Endothelial cell (in vitro differentiated cells): Measurements from ENCODE around the gene CERK. TPM values are rescaled to one million over a fixed set of nuclear protein-coding genes. Genes with fewer than 3 reads are reported as not detected.
"Not testable (repeated sequence)": the region's sequence is repeated elsewhere in the genome, so short reads cannot be mapped to it uniquely, and the experiment has no call there.

Source experiments
- DNase-seq: peaks from one replicate; pipeline ENCODE4 v3.0.0; 2021; ENCODE audit warnings: low spot score
- H3K27ac Mint-ChIP-seq: one replicate; pipeline ENCODE4 v1.8.0; 2021; ENCODE audit warnings: mixed read lengths, inconsistent platforms; ENCODE audit not compliant: unreplicated experiment
- H3K27me3 Mint-ChIP-seq: one replicate; pipeline ENCODE4 v1.8.0; 2021; ENCODE audit warnings: mild to moderate bottlenecking, moderate library complexity, mixed read lengths, inconsistent platforms; ENCODE audit not compliant: unreplicated experiment
- H3K36me3 Mint-ChIP-seq: one replicate; pipeline ENCODE4 v1.8.0; 2021; ENCODE audit warnings: mild to moderate bottlenecking, low read depth, mixed read lengths, inconsistent platforms; ENCODE audit not compliant: unreplicated experiment
- H3K4me1 Mint-ChIP-seq: one replicate; pipeline ENCODE4 v1.8.0; 2021; ENCODE audit warnings: mild to moderate bottlenecking, mixed read lengths, inconsistent platforms; ENCODE audit not compliant: unreplicated experiment
- H3K4me3 Mint-ChIP-seq: one replicate; pipeline ENCODE4 v1.8.0; 2021; ENCODE audit warnings: mild to moderate bottlenecking, mixed read lengths, inconsistent platforms; ENCODE audit not compliant: unreplicated experiment
- H3K9me3 Mint-ChIP-seq: one replicate; pipeline ENCODE4 v1.8.0; 2021; ENCODE audit warnings: mixed read lengths, inconsistent platforms; ENCODE audit not compliant: unreplicated experiment
- CTCF ChIP-seq: fragments of 200-600 bp; sonication (generic); IDR thresholded peaks from one replicate; pipeline ENCODE4 v1.5.0; 2021; ENCODE audit warnings: antibody characterized with exemption; ENCODE audit not compliant: unreplicated experiment
- total RNA-seq: library from RNA; stranded (reverse); fragmentation: NEBNext Ultra II Directional; extraction: Animal tissue kit (Norgen Biotek cat#: 25700); gene quantifications from one replicate; pipeline ENCODE4 v1.2.1, GENCODE V29; 2021; ENCODE audit not compliant: unreplicated experiment

CERK gene
- total RNA-seq, 1 donor from 2014 or later = 57.7 TPM

DNA sequence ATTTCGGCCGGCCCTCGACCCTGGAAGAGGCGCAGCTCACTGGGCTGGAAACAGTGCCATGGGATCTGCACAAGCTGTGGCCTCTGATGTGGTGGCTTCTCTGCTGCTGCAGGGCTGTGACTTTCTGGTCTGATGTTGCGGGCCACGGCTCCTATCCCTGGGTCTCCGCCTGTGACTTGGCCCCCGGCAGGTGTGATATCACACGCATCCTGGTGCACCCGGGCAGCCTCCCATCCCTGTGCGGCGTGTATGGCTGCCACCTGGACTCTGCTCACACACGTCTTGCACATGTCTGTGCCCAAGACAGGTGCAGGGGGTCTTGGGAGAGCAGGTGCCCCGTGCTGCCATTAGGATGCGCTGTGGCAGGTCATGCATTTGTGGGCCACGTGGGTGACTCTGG is 86.7 kb downstream of the CERK start:
- no peak overlapping the region for H3K4me3 Mint-ChIP-seq
- no peak overlapping the region for H3K27ac Mint-ChIP-seq
- peaks cover 7% of the 10 kb centered on the region for H3K27me3 Mint-ChIP-seq
- peaks cover 16% of the 10 kb centered on the region for H3K36me3 Mint-ChIP-seq
- no peak for DNase-seq
- no peaks in the 10 kb centered on the region for H3K9me3 Mint-ChIP-seq
- H3K4me1 Mint-ChIP-seq = peaks cover 11% of the 10 kb centered on the region
- TF ChIP-seq CTCF = no peak

DNA sequence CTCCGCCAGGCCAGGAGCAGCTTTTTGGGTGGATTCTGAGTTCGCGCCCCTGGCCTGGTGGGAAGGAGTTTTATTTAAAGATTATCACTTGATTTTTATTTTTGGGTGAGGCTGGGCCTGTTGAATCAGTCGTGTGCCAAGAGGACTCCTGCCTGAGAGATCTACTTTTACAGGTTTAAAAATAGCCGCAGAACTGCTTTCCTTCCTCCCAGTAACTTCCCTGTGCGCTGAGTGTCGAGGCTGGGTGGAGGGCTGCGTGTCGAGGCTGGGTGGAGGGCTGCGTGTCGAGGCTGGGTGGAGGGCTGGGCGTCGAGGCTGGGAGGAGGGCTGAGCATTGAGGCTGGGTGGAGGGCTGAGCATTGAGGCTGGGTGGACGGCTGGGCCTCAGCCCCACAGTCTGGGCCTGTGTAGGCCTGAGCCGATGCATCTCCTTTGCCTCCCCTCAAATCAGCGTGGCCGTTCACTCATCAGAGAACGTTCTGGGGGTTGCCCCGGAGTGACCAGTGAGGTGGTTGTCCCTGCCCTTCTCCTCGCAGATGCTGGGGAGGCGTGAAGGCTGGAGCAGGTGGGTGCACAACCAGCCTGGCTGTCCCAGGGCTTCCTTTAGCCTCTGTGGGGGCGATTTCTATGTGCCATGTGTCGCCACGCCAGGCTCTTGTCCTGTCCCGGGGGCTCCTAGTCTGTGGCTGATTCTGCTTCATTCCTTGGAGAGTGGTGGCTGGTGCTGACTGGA is 87.8 kb downstream of the CERK start:
- no peak for TF ChIP-seq CTCF
- no peak overlapping the region for H3K27ac Mint-ChIP-seq

GRCh38 chr22:46649141-46650077 is 88.6 kb downstream of the CERK start:
- TF ChIP-seq CTCF = no peak
- Mint-ChIP-seq H3K9me3 (no peaks in the 10 kb centered on the region), H3K4me3 (no peak overlapping the region), H3K36me3 (peaks cover 16% of the 10 kb centered on the region), H3K27ac (no peak overlapping the region), H3K4me1 (peaks cover 11% of the 10 kb centered on the region), H3K27me3 (peaks cover 5% of the 10 kb centered on the region)
- no peak for DNase-seq

More for the DNA sequence above, 87.8 kb downstream of the CERK start:
- H3K36me3 Mint-ChIP-seq = peaks cover 16% of the 10 kb centered on the region
- peaks cover 11% of the 10 kb centered on the region for H3K4me1 Mint-ChIP-seq
- no peaks in the 10 kb centered on the region for H3K9me3 Mint-ChIP-seq
- no peak for DNase-seq
- peaks cover 7% of the 10 kb centered on the region for H3K27me3 Mint-ChIP-seq
- H3K4me3 Mint-ChIP-seq = no peak overlapping the region

GRCh38 chr22:46648225-46648820 is 89.7 kb downstream of the CERK start:
- peaks cover 11% of the 10 kb centered on the region for H3K4me1 Mint-ChIP-seq
- not testable (repeated sequence) for DNase-seq, H3K9me3 Mint-ChIP-seq, H3K4me3 Mint-ChIP-seq, H3K27me3 Mint-ChIP-seq, H3K27ac Mint-ChIP-seq
- peaks cover 20% of the 10 kb centered on the region for H3K36me3 Mint-ChIP-seq

GRCh38 chr22:46646531-46647215 is 91.4 kb downstream of the CERK start:
- Mint-ChIP-seq H3K4me3 (no peak overlapping the region), H3K9me3 (no peaks in the 10 kb centered on the region), H3K4me1 (peaks cover 3% of the 10 kb centered on the region), H3K27me3 (no peaks in the 10 kb centered on the region), H3K27ac (no peak overlapping the region), H3K36me3 (peaks cover 19% of the 10 kb centered on the region)
- no peak for TF ChIP-seq CTCF
- DNase-seq = no peak

DNA sequence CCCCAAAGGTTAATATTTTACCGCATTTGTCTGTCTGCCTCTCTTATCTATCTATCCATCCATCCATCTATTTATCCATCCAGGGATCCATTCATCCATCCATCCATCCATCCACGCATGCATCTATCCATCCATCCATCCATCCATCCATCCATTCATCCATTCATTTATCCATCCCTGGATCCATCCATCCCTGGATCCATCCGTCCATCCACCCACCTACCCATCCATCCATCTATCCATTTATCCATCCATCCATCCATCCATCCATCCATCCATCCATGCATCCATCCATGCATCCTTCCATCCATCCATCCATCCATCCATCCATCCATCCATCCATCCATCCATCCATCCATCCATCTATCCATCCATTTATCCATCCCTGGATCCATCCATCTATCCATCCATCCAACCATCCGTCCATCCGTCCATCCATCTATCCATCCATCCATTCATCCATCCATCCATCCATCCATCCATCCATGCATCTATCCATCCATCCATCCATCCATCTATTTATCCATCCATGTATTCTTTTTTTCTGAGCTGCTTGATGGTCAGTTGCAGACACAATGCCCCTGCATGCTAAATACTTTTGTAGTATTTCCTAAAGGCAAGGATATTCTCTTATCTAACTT is 95.1 kb downstream of the CERK start:
- H3K4me3 Mint-ChIP-seq, H3K27me3 Mint-ChIP-seq, H3K9me3 Mint-ChIP-seq, H3K27ac Mint-ChIP-seq, DNase-seq: not testable (repeated sequence)
- H3K36me3 Mint-ChIP-seq = peaks cover 24% of the 10 kb centered on the region
- H3K4me1 Mint-ChIP-seq = peaks cover 11% of the 10 kb centered on the region
